Aorta (tissue), 5 donors: ENCODE data around the gene CACFD1. TPM values are rescaled to one million over a fixed set of nuclear protein-coding genes. Genes with fewer than 3 reads are reported as not detected.

ENCODE experiments used
- ATAC-seq: fragments of 200-7000 bp; cut with Tn5 transposase; one replicate; pipeline ENCODE4 v1.9.1; 2022; ENCODE audit warnings: moderate library complexity; ENCODE audit not compliant: low FRiP score
- DNase-seq, 2 donors: peaks; one replicate each; pipeline ENCODE4 v3.0.0-alpha.2; 2020
- H3K27ac ChIP-seq, 2 donors: one replicate each; pipeline ENCODE4 v1.5.1; 2013; ENCODE audit warnings: low read length in 2 of 2, mild to moderate bottlenecking in 2 of 2, moderate library complexity in 2 of 2, control low read depth in 1 of 2, inconsistent platforms in 1 of 2, low read depth in 1 of 2
- H3K27me3 ChIP-seq, 2 donors: one replicate each; pipeline ENCODE4 v1.6.1; 2013; ENCODE audit warnings: control low read depth in 1 of 2, low read length in 1 of 2, mild to moderate bottlenecking in 1 of 2, moderate library complexity in 1 of 2; ENCODE audit not compliant: insufficient read depth in 2 of 2, control insufficient read depth in 1 of 2
- H3K36me3 ChIP-seq, 2 donors: one replicate each; pipeline ENCODE4 v1.6.1; 2013; ENCODE audit warnings: control low read depth in 1 of 2, low read length in 1 of 2, mild to moderate bottlenecking in 1 of 2; ENCODE audit not compliant: insufficient read depth in 2 of 2, control insufficient read depth in 1 of 2
- H3K4me1 ChIP-seq, 2 donors: one replicate each; pipeline ENCODE4 v1.6.1; 2013; ENCODE audit warnings: low read length in 2 of 2, control low read depth in 1 of 2, mild to moderate bottlenecking in 1 of 2, moderate library complexity in 1 of 2; ENCODE audit not compliant: insufficient read depth in 2 of 2, control insufficient read depth in 1 of 2
- H3K4me3 ChIP-seq, 2 donors: one replicate each; pipeline ENCODE4 v1.5.1; 2013; ENCODE audit warnings: low read length in 2 of 2, control low read depth in 1 of 2, mild to moderate bottlenecking in 1 of 2
- H3K9me3 ChIP-seq: one replicate; pipeline ENCODE4 v1.6.1; 2013; ENCODE audit warnings: mild to moderate bottlenecking, low read length; ENCODE audit not compliant: control insufficient read depth
- WGBS, 2 donors: extraction: QIAGEN DNeasy Blood & Tissue Kit; methylation state at CpG; one replicate each; pipeline ENCODE4 v1.1.7; 2013; 5-methylcytosine and 5-hydroxymethylcytosine counted together
- intact Hi-C, 2 donors: fragments of 100-400 bp; cut with DNase I; formaldehyde crosslinking; loops; one replicate each; pipeline versions ENCODE4 v1.14.2 to v1.15.0; 2022
- polyA plus RNA-seq, 2 donors: library from polyadenylated mRNA; stranded (reverse); fragments of 200-250 nt; gene quantifications; one replicate each; pipeline ENCODE4 v1.2.3, GENCODE V29; 2013
- total RNA-seq, 2 donors: library from RNA; stranded (reverse); fragmentation: NEBNext Ultra II Directional; extraction: Animal tissue kit (Norgen Biotek cat#: 25700); gene quantifications; one replicate each; pipeline ENCODE4 v1.2.1, GENCODE V29; 2021
- donor health status: healthy with polysubstance abuse.
- donor health status: Bipolar disorder and iron deficiency.
- donor health status: DM: no; HTN: no; CAD: no.
- donor health status: DM: no; HTN: no; CAD: no.
- donor health status: DM: yes; HTN: yes; CAD: no.

Gene CACFD1
- total and polyA plus RNA-seq, 4 donors, result 8.1 to 15.9 (median 13.0) TPM

DNA sequence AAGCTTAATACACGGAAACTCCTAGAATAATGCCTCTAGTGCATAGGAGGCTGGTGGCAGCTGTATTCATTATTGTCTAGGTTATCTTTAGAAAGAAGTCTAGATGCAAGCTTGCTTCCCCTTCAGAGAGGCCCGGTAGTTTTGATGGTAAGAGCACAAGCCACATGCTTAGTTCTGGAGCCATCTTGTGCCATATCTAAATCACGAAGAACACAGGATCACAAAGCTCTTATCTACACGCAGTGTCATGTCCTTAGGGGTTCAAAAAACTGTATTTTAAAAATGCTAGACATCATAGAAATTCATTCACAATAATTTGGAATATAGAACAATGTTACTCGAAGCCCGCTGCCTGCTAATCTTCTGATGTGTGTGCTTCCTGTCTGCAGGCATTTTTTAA, 6.2 kb downstream of the CACFD1 start:
- ATAC-seq, result no peak
- H3K9me3 ChIP-seq, result no peaks in the 10 kb centered on the region
- intact Hi-C loops, result no loop called here

GRCh38 chr9:133467101-133467500, 7.3 kb downstream of the CACFD1 start:
- Histone ChIP-seq H3K27me3 (no peaks in the 10 kb centered on the region), H3K4me3 (no peak overlapping the region), H3K27ac (no peak overlapping the region), H3K9me3 (no peaks in the 10 kb centered on the region), H3K4me1 (no peaks in the 10 kb centered on the region), H3K36me3 (peaks cover 0 to 3% of the 10 kb centered on the region in 2 donors)
- ATAC-seq, result no peak
- DNase-seq, result no peak
- intact Hi-C loops, result no loop called here
- 77 to 86% methylated on average over 10 of the region's 10 CpGs for WGBS, 2 donors

More for the DNA sequence above, 6.2 kb downstream of the CACFD1 start:
- no peak overlapping the region for H3K4me3 ChIP-seq
- no peak for DNase-seq
- H3K4me1 ChIP-seq, result no peaks in the 10 kb centered on the region
- peaks cover 0 to 3% of the 10 kb centered on the region in 2 donors for H3K36me3 ChIP-seq
- H3K27ac ChIP-seq, result no peak overlapping the region
- WGBS, 2 donors, result 81 to 84% methylated on average over 6 of the region's 6 CpGs
- H3K27me3 ChIP-seq, result no peaks in the 10 kb centered on the region

GRCh38 chr9:133468374-133468773, 8.6 kb downstream of the CACFD1 start:
- Histone ChIP-seq H3K27me3 (no peaks in the 10 kb centered on the region), H3K4me1 (no peaks in the 10 kb centered on the region), H3K4me3 (no peak overlapping the region), H3K27ac (no peak overlapping the region), H3K9me3 (no peaks in the 10 kb centered on the region), H3K36me3 (peaks cover 0 to 3% of the 10 kb centered on the region in 2 donors)
- 90 to 95% methylated on average over 10 to 11 of the region's 11 CpGs for whole genome bisulfite sequencing, 2 donors
- no peak for ATAC-seq
- intact Hi-C loops, result no loop called here
- DNase-seq, result no peak

GRCh38 chr9:133468777-133469421, 9.1 kb downstream of the CACFD1 start:
- Histone ChIP-seq H3K36me3 (peaks cover 0 to 3% of the 10 kb centered on the region in 2 donors), H3K4me1 (no peaks in the 10 kb centered on the region), H3K4me3 (no peak overlapping the region), H3K9me3 (no peaks in the 10 kb centered on the region), H3K27me3 (no peaks in the 10 kb centered on the region), H3K27ac (no peak overlapping the region)
- intact Hi-C loops, result no loop called here
- WGBS, 2 donors, result 91 to 95% methylated on average over 5 to 6 of the region's 6 CpGs
- DNase-seq, result no peak
- ATAC-seq, result no peak

DNA sequence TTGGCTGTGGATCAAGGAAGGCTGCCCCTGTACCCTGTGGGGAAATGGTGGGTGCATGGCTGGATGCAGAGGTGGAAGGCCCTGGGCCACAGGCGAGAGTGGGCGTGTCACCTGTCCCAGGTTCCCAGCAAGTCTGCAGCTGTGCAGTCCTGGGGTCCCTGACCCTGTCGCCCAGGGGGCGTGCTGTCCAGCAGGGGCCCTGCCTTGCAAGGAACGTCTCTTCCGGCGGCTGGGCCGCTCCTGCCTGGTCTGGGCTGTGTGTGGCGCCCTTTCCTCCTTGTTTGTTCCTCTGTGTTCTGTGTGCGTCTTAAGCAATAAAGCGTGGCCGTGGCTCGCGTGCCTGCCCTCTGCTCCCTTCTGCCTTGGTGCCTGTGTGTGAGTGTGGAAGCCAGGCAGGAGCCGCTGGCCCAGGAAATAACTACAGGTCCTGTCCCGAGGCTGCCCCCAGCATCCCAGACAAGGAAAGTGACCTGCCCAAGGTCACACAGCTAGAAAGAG, 10.7 kb downstream of the CACFD1 start:
- Histone ChIP-seq H3K27me3 (no peaks in the 10 kb centered on the region), H3K4me1 (no peaks in the 10 kb centered on the region), H3K9me3 (no peaks in the 10 kb centered on the region), H3K27ac (no peak overlapping the region), H3K36me3 (peaks cover 0 to 3% of the 10 kb centered on the region in 2 donors), H3K4me3 (no peak overlapping the region)
- 83 to 87% methylated on average over 16 of the region's 16 CpGs for WGBS, 2 donors
- ATAC-seq (no peak), DNase-seq (no peak)
- intact Hi-C loops, result no loop called here

DNA sequence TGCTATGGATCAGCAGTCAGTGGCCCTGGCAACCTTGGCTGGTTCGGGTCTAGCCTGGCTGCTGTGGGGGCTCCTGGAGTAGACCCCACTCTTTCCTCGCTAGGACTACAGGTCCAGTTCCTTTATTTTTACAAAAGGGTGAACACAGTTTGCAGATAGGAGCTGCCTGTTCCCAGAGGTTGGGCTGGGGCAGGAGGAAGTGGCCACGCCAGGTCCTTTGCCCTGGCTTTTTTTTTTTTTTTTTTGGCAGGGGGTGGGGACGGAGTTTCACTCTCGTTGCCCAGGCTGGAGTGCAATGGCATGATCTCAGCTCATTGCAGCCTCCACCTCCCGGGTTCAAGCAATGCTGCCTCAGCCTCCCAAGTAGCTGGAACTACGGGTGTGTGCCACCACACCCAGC, 11.2 kb downstream of the CACFD1 start:
- ATAC-seq, result no peak
- WGBS, 2 donors, result 74% methylated on average over 7 of the region's 7 CpGs
- Histone ChIP-seq H3K27me3 (no peaks in the 10 kb centered on the region), H3K4me3 (no peak overlapping the region), H3K27ac (no peak overlapping the region), H3K9me3 (no peaks in the 10 kb centered on the region), H3K36me3 (peaks cover 0 to 3% of the 10 kb centered on the region in 2 donors), H3K4me1 (no peaks in the 10 kb centered on the region)
- intact Hi-C loops, result no loop called here
- DNase-seq, result no peak

DNA sequence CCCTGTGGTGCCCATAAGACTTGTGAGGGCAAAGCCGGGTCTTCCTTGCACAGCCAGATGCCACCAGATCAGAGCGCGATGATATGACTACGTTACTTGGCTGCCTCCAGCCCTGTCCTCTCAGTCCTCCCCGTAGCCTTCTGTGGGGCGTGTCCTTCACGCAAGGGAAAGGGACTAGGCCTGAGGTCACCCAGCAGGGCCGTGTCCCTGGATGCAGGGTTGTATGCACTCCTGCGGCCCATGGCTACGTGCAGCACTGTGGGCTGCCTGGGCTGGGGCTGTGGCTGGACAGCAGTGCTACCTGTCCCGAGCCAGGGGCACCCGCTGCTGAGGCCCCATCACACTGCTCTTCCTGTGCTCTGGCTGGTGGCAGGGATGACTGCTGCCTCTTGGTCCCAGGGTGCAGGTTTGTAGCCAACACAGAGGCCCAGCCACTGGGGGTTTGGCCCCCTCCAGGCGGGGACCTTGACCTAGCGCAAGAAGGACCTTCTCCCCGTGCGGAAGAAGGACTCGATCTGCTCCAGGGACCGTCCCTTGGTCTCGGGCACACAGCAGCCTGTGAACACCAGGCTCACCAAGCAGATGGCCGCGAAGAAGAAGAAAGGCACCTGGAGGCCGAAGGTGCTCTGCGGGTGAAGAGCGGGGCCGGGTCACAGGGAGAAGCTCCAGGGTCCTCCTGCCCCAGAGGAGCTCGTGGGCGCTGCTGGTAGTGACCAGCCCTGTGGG, 11.9 kb downstream of the CACFD1 start:
- intact Hi-C loops, result no loop called here
- no peaks in the 10 kb centered on the region for H3K27me3 ChIP-seq
- peaks cover 0 to 3% of the 10 kb centered on the region in 2 donors for H3K36me3 ChIP-seq
- no peaks in the 10 kb centered on the region for H3K4me1 ChIP-seq
- no peak for ATAC-seq
- 83 to 85% methylated on average over 27 of the region's 27 CpGs for WGBS, 2 donors
- DNase-seq, result no peak
- no peak overlapping the region for H3K27ac ChIP-seq
- no peak overlapping the region for H3K4me3 ChIP-seq
- no peaks in the 10 kb centered on the region for H3K9me3 ChIP-seq

- Histone ChIP-seq H3K9me3 (no peaks in the 10 kb centered on the region), H3K36me3 (peaks cover 0 to 3% of the 10 kb centered on the region in 2 donors), H3K27me3 (no peaks in the 10 kb centered on the region), H3K4me1 (no peaks in the 10 kb centered on the region), H3K4me3 (no peak overlapping the region), H3K27ac (no peak overlapping the region)
- ATAC-seq (no peak), DNase-seq (no peak)
- WGBS, 2 donors, result 79 to 89% methylated on average over 11 of the region's 11 CpGs
- intact Hi-C loops, result no loop called here
Measured at GRCh38 chr9:133472277-133472645, 12.5 kb downstream of the CACFD1 start.
